Cerebellar cortex (tissue), 1 donor: ENCODE results near the gene AMPD3.

Source experiments
- DNase-seq: peaks from one replicate; pipeline ENCODE4 v3.0.0-alpha.2; 2015; ENCODE audit warnings: low spot score

AMPD3 gene

GRCh38 chr11:10539339-10539738, 84.3 kb downstream of the AMPD3 start:
- DNase-seq, result no peak

GRCh38 chr11:10540546-10540914, 85.5 kb downstream of the AMPD3 start:
- peak; percentile 67 for DNase-seq

GRCh38 chr11:10540915-10541560, 86.0 kb downstream of the AMPD3 start, which contains the start of gene RNF141:
TSS of gene RNF141 (minus strand) at chr11:10541187. CDS start at chr11:10534158, 7,029 bp downstream.
- peak; percentile 91 for DNase-seq

- no peak for DNase-seq
These were observed 86.5 kb downstream of the AMPD3 start for GRCh38 chr11:10541561-10541930.

- no peak for DNase-seq
These were observed 87.7 kb downstream of the AMPD3 start for GRCh38 chr11:10542776-10543175.

GRCh38 chr11:10543782-10544181, 88.7 kb downstream of the AMPD3 start:
- no peak for DNase-seq

- DNase-seq, result no peak
These were observed 89.7 kb downstream of the AMPD3 start for GRCh38 chr11:10544491-10545465.

- no peak for DNase-seq
These were observed 95.6 kb downstream of the AMPD3 start for GRCh38 chr11:10550503-10551289.

- no peak for DNase-seq
These were observed 96.2 kb downstream of the AMPD3 start for GRCh38 chr11:10551290-10551592.

GRCh38 chr11:10551845-10552352, 96.8 kb downstream of the AMPD3 start:
- no peak for DNase-seq

- no peak for DNase-seq
These were observed 101.5 kb downstream of the AMPD3 start for GRCh38 chr11:10556590-10556989.
